GM12878 (cell line): ENCODE results near the gene ONECUT2. TPM values are rescaled to one million over a fixed set of nuclear protein-coding genes. Genes with fewer than 3 reads are reported as not detected.

ENCODE experiments used
- BCL3 ChIP-seq: IDR thresholded peaks from 2 replicates; pipeline ENCODE4 v1.6.1; 2011; ENCODE audit warnings: borderline replicate concordance, low read depth, mild to moderate bottlenecking, moderate library complexity, low read length; ENCODE audit not compliant: insufficient read depth, poor library complexity, severe bottlenecking
- CREM ChIP-seq: IDR thresholded peaks from 2 replicates; pipeline ENCODE4 v1.6.1; 2014; ENCODE audit warnings: antibody characterized with exemption, low read depth
- FOS ChIP-seq: IDR thresholded peaks from 3 replicates; pipeline ENCODE4 v1.6.1; 2011; ENCODE audit warnings: borderline replicate concordance; ENCODE audit not compliant: insufficient read length; ENCODE audit errors: extremely low read depth
- MTA3 ChIP-seq: IDR thresholded peaks from 2 replicates; pipeline ENCODE4 v1.6.1; 2012; ENCODE audit warnings: low read length, inconsistent platforms, borderline replicate concordance
- SMARCA5 ChIP-seq: fragments of 450-650 bp; IDR thresholded peaks from 2 replicates; pipeline ENCODE4 v1.6.1; 2017; ENCODE audit warnings: mild to moderate bottlenecking
- ZNF687 ChIP-seq: fragments of 450-650 bp; IDR thresholded peaks from 2 replicates; pipeline ENCODE4 v1.6.1; 2017; ENCODE audit warnings: mild to moderate bottlenecking, moderate library complexity
- polyA plus RNA-seq, 11 experiments: library from polyadenylated mRNA; depleted of rRNA in 4 of 11; unstranded in 6 of 11; stranded (reverse) in 5 of 11; fragments of >200 nt; fragmentation: Nextera tagmentation in 4 of 11; fragmentation: Illumina TruSeq in 1 of 11; extraction: Ambion mirVana in 4 of 11; extraction: Trizol in 1 of 11; gene quantifications; 1 replicate in 1 of 11; 2 replicates in 10 of 11; pipeline versions ENCODE4 v1.2.1 to v1.2.3, GENCODE V29; 2011 to 2016; ENCODE audit warnings: inconsistent platforms in 2 of 11, missing spikeins in 2 of 11, low read depth in 1 of 11
- total RNA-seq, 4 experiments: library from RNA; depleted of rRNA in 3 of 4; stranded (reverse); fragments of >200 nt in 3 of 4; fragmentation: Illumina TruSeq in 1 of 4; extraction: Trizol in 1 of 4; gene quantifications; 2 replicates each; pipeline versions ENCODE4 v1.2.1 to v1.2.3, GENCODE V29; 2013 to 2021
- TF ChIP-seq, protein P1 (sequence below): IDR thresholded peaks from 2 replicates; pipeline ENCODE4 v1.6.1; 2012; ENCODE audit warnings: low read length, inconsistent platforms

The ONECUT2 gene
- total and polyA plus RNA-seq, 10 of the 15 experiments (the other 5 are each of a cell fraction or from before 2014, with no cell fraction given): 0.01 to 0.03 TPM; not detected in 8

DNA sequence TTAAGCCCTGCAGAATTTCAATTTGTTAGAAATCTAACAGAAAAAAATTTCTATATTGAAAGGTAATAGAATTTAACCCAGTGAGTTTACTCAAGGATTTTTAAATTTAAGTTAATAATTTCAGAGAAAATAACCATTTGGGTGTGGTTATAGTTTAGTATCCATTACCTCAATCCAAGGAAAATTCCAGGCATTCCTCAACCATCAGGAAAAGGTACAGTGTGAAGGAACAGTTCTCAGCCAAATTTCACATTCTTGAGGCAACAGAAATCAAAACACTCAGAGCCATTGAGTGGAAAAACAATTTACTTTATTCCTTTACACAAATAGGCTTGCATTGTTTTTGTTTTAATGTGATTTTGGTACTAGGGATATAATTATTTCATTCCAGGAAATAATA lies 45.6 kb downstream of the ONECUT2 start (continued):
- TF ChIP-seq FOS (no peak), BCL3 (no peak), CREM (no peak), SMARCA5 (no peak), ZNF687 (no peak), MTA3 (no peak)
- TF ChIP-seq, protein P1, sequence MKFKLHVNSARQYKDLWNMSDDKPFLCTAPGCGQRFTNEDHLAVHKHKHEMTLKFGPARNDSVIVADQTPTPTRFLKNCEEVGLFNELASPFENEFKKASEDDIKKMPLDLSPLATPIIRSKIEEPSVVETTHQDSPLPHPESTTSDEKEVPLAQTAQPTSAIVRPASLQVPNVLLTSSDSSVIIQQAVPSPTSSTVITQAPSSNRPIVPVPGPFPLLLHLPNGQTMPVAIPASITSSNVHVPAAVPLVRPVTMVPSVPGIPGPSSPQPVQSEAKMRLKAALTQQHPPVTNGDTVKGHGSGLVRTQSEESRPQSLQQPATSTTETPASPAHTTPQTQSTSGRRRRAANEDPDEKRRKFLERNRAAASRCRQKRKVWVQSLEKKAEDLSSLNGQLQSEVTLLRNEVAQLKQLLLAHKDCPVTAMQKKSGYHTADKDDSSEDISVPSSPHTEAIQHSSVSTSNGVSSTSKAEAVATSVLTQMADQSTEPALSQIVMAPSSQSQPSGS: no peak
